ENCODE data around the gene CABYR.

The CABYR gene, protein sequence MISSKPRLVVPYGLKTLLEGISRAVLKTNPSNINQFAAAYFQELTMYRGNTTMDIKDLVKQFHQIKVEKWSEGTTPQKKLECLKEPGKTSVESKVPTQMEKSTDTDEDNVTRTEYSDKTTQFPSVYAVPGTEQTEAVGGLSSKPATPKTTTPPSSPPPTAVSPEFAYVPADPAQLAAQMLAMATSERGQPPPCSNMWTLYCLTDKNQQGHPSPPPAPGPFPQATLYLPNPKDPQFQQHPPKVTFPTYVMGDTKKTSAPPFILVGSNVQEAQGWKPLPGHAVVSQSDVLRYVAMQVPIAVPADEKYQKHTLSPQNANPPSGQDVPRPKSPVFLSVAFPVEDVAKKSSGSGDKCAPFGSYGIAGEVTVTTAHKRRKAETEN

DNA sequence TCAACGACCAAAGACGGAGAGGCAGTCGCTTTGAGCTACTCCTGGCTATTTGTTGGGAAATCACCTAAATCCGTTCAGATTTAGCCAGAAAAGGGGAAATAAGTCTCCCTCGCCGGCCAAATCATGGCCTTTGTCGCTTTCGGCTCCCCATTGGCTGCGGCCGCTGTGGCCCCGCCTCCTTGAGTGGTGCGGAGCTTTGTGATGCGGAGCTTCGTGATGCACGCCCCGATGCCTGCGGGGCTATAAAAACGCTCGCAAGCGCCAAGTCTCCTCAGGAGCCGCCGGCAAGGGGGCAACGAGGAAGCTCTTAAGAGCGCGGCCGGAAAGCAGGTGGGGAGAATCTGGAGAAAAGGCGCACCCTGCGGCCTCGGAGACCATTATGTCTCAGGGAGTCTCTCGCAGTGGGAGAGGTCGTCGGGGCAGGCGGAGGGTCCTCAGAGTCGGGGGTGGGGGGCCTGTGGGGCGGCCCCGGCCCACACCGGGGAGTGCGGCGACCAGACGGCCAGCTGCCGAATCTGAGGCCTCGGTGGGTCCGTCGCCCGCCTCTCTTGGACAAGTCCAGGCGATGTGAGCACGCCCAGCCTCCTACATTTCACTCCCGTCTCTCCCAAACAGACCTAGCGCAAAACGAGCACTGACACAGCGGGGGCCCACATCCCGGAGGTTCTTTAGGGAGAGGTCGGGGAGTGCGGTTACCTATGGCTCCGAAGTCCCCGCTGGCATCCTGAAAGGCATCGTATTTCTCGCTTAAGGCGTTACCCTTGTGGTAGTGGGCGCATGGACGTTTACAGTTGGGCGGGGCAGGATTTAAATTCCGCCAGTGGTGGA, at the start of gene CABYR:
CABYR (plus strand) TSS at position 274 of the 828 bp plus-strand sequence. CDS start 4,053 bp downstream, outside the sequence.
- peak within 1 kb of the TSS; percentile 50 for H3K4me3 ChIP-seq (ENCODE audit: control insufficient read depth, low read depth, low read length)
- peak; percentile 65 for DNase-seq (ENCODE audit: low read depth)
- TF ChIP-seq, protein P1, sequence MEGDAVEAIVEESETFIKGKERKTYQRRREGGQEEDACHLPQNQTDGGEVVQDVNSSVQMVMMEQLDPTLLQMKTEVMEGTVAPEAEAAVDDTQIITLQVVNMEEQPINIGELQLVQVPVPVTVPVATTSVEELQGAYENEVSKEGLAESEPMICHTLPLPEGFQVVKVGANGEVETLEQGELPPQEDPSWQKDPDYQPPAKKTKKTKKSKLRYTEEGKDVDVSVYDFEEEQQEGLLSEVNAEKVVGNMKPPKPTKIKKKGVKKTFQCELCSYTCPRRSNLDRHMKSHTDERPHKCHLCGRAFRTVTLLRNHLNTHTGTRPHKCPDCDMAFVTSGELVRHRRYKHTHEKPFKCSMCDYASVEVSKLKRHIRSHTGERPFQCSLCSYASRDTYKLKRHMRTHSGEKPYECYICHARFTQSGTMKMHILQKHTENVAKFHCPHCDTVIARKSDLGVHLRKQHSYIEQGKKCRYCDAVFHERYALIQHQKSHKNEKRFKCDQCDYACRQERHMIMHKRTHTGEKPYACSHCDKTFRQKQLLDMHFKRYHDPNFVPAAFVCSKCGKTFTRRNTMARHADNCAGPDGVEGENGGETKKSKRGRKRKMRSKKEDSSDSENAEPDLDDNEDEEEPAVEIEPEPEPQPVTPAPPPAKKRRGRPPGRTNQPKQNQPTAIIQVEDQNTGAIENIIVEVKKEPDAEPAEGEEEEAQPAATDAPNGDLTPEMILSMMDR (IDR thresholded peaks at IDR 0.05; ENCODE audit: control insufficient read depth, insufficient read depth, low read depth, low read length, missing control alignments) = no peak

DNA sequence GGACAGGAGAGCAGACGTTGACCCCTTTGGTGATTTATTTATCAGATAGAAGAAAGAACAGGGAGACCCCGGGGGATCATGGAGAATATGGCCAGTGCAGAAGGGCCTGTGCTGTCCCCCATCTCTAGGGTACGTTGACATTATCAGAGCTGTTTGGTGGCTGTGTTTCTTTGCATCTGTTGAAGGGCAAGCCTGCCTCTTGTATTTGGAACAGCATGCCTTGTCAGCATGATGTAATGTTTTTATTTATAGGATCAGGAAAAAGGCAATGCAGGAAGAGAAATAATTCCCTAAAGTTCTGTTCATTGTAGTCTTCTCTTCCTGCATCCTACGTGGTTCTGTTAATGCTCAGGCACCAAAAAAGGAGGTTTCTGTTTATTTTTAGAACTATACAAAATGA, 49.8 kb upstream of the CABYR start:
- TF ChIP-seq, protein P1 (IDR thresholded peaks at IDR 0.05; ENCODE audit: control insufficient read depth, insufficient read depth, low read depth, low read length, missing control alignments) = no peak
- H3K4me3 ChIP-seq (ENCODE audit: control insufficient read depth, low read depth, low read length) = no peak overlapping the region
- DNase-seq (ENCODE audit: low read depth) = no peak

DNA sequence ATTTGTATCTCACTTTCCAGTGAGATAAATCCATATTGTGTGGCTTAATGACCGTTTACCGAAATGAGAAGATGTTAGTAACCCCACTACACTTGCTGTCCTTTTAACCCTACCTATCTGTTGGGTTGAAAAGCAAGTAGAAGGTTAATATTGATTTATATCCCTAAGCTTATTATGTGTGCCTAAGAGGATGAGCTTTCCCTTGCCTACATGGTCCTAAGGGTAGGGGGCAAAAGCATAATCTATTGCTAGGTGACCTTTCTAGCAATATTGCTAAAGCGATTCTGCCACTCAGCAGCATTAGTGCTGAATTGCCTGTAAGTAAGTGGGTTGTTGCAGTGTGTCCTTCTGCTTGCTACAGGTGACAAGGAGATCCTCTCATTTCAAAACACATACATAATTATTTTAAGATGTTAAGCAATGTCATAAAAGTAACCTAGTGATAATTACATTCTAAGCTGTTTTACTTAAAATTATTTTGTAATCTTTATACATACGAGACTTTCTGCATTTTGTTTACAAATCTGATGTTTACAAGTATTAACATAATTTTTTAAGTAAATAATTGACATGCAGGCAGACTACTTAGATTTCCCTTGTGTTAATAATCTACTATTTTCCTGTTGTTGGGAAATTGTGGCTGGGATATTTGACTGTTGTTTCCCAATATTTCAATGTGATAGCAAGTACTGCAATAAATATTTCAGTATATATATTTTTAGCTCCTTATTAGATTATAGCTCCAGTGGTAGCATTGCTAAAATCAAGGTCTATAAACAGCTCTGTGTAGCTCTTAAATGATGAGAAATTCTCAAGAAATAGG, 49.1 kb upstream of the CABYR start:
- DNase-seq (ENCODE audit: low read depth) = no peak
- TF ChIP-seq, protein P1 (IDR thresholded peaks at IDR 0.05; ENCODE audit: control insufficient read depth, insufficient read depth, low read depth, low read length, missing control alignments) = no peak
- H3K4me3 ChIP-seq (ENCODE audit: control insufficient read depth, low read depth, low read length) = no peak overlapping the region

GRCh38 chr18:24090876-24091275, 48.0 kb upstream of the CABYR start:
- H3K4me3 ChIP-seq (ENCODE audit: control insufficient read depth, low read depth, low read length) = no peak overlapping the region
- no peak for DNase-seq (ENCODE audit: low read depth)
- TF ChIP-seq, protein P1 (IDR thresholded peaks at IDR 0.05; ENCODE audit: control insufficient read depth, insufficient read depth, low read depth, low read length, missing control alignments) = no peak

- H3K4me3 ChIP-seq (ENCODE audit: control insufficient read depth, low read depth, low read length) = no peak overlapping the region
- TF ChIP-seq, protein P1 (IDR thresholded peaks at IDR 0.05; ENCODE audit: control insufficient read depth, insufficient read depth, low read depth, low read length, missing control alignments) = no peak
- DNase-seq (ENCODE audit: low read depth) = no peak
Observed at GRCh38 chr18:24094561-24094960, 44.3 kb upstream of the CABYR start.

GRCh38 chr18:24095976-24096375, 42.9 kb upstream of the CABYR start:
- TF ChIP-seq, protein P1 (IDR thresholded peaks at IDR 0.05; ENCODE audit: control insufficient read depth, insufficient read depth, low read depth, low read length, missing control alignments) = no peak
- DNase-seq (ENCODE audit: low read depth) = no peak
- no peak overlapping the region for H3K4me3 ChIP-seq (ENCODE audit: control insufficient read depth, low read depth, low read length)
